Endothelial cell of umbilical vein (primary cell): ENCODE data around the gene KAT6B.

Experiments
- EZH2 ChIP-seq: IDR thresholded peaks from 2 replicates; pipeline ENCODE4 v1.6.1; 2012; ENCODE audit warnings: borderline replicate concordance, low read depth, mild to moderate bottlenecking, moderate library complexity, low read length, inconsistent platforms; ENCODE audit not compliant: severe bottlenecking
- POLR2A ChIP-seq: IDR thresholded peaks from 2 replicates; pipeline ENCODE4 v1.6.1; 2012; ENCODE audit warnings: low read depth, mild to moderate bottlenecking, control low read depth, low read length
- TF ChIP-seq, protein P1 (sequence below): IDR thresholded peaks from 2 replicates; pipeline ENCODE4 v1.6.1; 2011; ENCODE audit not compliant: insufficient read depth, insufficient read length
- TF ChIP-seq, protein P2 (sequence below), 2 donors: IDR thresholded peaks; 1 replicate in 1 of 2; 2 replicates in 1 of 2; pipeline ENCODE4 v1.5.1; 2011; ENCODE audit warnings: low read length in 2 of 2, mild to moderate bottlenecking in 2 of 2, moderate library complexity in 2 of 2, control low read depth in 1 of 2, inconsistent platforms in 1 of 2, low read depth in 1 of 2; ENCODE audit not compliant: insufficient read depth in 1 of 2; ENCODE audit errors: extremely low read depth in 1 of 2

DNA sequence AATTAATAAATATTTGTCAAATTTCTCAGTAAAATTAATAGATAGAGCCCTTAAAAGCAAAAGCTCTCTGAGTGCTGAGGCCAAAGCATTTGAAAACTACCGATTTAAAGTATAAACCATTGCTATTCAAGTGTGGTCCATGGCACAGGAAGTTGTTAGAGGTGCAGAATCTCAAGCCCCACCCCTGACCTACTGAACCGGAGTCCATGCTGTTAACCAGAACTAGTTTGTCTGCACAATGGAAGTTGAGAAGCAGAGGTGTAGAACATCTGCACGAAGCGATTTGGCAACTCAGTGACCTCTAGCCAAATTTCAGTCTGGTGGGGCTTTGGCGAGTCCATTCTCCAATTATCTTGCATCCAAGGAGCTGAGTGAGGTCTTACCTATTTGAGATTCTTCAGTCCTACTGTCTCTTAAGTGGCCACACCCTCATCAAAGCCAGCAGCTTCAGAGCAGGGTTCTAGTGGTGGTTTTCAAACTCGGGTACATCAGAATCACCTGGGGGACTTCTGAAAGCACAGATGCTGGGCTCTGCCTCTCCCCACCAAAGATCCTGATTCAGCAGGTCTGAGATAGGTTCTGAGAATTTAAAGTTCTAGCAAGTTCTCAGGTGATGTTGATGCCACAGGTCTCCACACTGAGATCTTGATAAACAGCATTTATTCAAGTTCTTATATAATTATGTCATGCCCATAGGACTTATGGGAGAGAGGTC lies 188.3 kb downstream of the KAT6B start:
- TF ChIP-seq, protein P1, sequence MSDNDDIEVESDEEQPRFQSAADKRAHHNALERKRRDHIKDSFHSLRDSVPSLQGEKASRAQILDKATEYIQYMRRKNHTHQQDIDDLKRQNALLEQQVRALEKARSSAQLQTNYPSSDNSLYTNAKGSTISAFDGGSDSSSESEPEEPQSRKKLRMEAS: no peak
- TF ChIP-seq POLR2A (no peak), EZH2 (no peak)
- TF ChIP-seq, protein P2, sequence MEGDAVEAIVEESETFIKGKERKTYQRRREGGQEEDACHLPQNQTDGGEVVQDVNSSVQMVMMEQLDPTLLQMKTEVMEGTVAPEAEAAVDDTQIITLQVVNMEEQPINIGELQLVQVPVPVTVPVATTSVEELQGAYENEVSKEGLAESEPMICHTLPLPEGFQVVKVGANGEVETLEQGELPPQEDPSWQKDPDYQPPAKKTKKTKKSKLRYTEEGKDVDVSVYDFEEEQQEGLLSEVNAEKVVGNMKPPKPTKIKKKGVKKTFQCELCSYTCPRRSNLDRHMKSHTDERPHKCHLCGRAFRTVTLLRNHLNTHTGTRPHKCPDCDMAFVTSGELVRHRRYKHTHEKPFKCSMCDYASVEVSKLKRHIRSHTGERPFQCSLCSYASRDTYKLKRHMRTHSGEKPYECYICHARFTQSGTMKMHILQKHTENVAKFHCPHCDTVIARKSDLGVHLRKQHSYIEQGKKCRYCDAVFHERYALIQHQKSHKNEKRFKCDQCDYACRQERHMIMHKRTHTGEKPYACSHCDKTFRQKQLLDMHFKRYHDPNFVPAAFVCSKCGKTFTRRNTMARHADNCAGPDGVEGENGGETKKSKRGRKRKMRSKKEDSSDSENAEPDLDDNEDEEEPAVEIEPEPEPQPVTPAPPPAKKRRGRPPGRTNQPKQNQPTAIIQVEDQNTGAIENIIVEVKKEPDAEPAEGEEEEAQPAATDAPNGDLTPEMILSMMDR (IDR thresholded peaks at IDR 0.05; ENCODE audit: extremely low read depth in 1 of 2, insufficient read depth in 1 of 2, low read depth in 1 of 2, low read length in 2 of 2): no peak
